NCI-H2029 (cell line): ENCODE data around the gene ZNF470.

Experiments used
- DNase-seq: peaks from one replicate; lab custom pipeline; 2025; lab: John Stamatoyannopoulos, UW

The ZNF470 gene

GRCh38 chr19:56567274-56568120 is at the start of gene ZNF470:
Gene ZNF470, plus strand, starts transcription at chr19:56567468. Its CDS starts 2,844 bp downstream, at chr19:56570312.
- peak; percentile 83 for DNase-seq

- DNase-seq: no peak
Measured at GRCh38 chr19:56525214-56525860, 41.9 kb upstream of the ZNF470 start.

GRCh38 chr19:56537442-56537841 is 29.8 kb upstream of the ZNF470 start:
- DNase-seq: no peak

- DNase-seq: peak; percentile 73
Measured at GRCh38 chr19:56538254-56538760, 29.0 kb upstream of the ZNF470 start.

- no peak for DNase-seq
Measured at GRCh38 chr19:56538761-56539263, 28.5 kb upstream of the ZNF470 start, which contains the start of gene ZFP28. Gene ZFP28, plus strand, starts transcription at chr19:56538948. Its CDS starts 71 bp downstream, at chr19:56539019.

- no peak for DNase-seq
Measured at GRCh38 chr19:56543776-56544175, 23.5 kb upstream of the ZNF470 start.

GRCh38 chr19:56547535-56547934 is 19.7 kb upstream of the ZNF470 start:
- DNase-seq: no peak

- DNase-seq: no peak
Measured at GRCh38 chr19:56554272-56554869, 12.9 kb upstream of the ZNF470 start.

GRCh38 chr19:56562766-56563165 is 4.5 kb upstream of the ZNF470 start:
- DNase-seq: no peak

- no peak for DNase-seq
Measured at GRCh38 chr19:56566904-56567273, 379 bp upstream of the ZNF470 start.

- no peak for DNase-seq
Measured at GRCh38 chr19:56572589-56572988, 5.3 kb downstream of the ZNF470 start.

GRCh38 chr19:56573914-56574313 is 6.6 kb downstream of the ZNF470 start:
- DNase-seq: no peak

- DNase-seq: no peak
Measured at GRCh38 chr19:56577719-56578602, 10.7 kb downstream of the ZNF470 start.

GRCh38 chr19:56594446-56594782 is 27.1 kb downstream of the ZNF470 start:
- DNase-seq: no peak

GRCh38 chr19:56594783-56595547 is 27.7 kb downstream of the ZNF470 start, which contains the start of gene ZNF71:
Gene ZNF71, plus strand, starts transcription at chr19:56595302. Its CDS starts 6,257 bp downstream, at chr19:56601559.
- peak; percentile 83 for DNase-seq

GRCh38 chr19:56595548-56595899 is 28.3 kb downstream of the ZNF470 start:
- DNase-seq: no peak

GRCh38 chr19:56596676-56597075 is 29.4 kb downstream of the ZNF470 start:
- no peak for DNase-seq

GRCh38 chr19:56597696-56598095 is 30.4 kb downstream of the ZNF470 start:
- no peak for DNase-seq

GRCh38 chr19:56601375-56601774 is 34.1 kb downstream of the ZNF470 start:
- DNase-seq: no peak

- DNase-seq: no peak
Measured at GRCh38 chr19:56603829-56604228, 36.6 kb downstream of the ZNF470 start.
